GM23248 (cell line): ENCODE measurements around the gene ARHGAP4.

ENCODE experiments used
- EZH2 ChIP-seq: fragments of 200-600 bp; sonication (generic); IDR thresholded peaks from 2 replicates; pipeline ENCODE4 v1.6.1; 2018; ENCODE audit warnings: antibody characterized with exemption, mild to moderate bottlenecking; ENCODE audit not compliant: insufficient read depth, poor library complexity, severe bottlenecking
- EZH2phosphoT487 ChIP-seq: fragments of 200-600 bp; sonication (generic); IDR thresholded peaks from 2 replicates; pipeline ENCODE4 v1.6.1; 2018; ENCODE audit warnings: antibody characterized with exemption, moderate library complexity, mild to moderate bottlenecking, low read depth; ENCODE audit not compliant: insufficient read depth

GRCh38 chrX:153929576-153929975, 3.5 kb upstream of the ARHGAP4 start:
- TF ChIP-seq EZH2: no peak
- TF ChIP-seq EZH2phosphoT487: no peak
